PC-3 (cell line): Measurements from ENCODE around the gene PCDHGA7. TPM values are rescaled to one million over a fixed set of nuclear protein-coding genes. Genes with fewer than 3 reads are reported as not detected.

ENCODE experiments used
- ATAC-seq: fragments of 200-7000 bp; cut with Tn5 transposase; 2 replicates; pipeline ENCODE4 v1.9.1; 2020; ENCODE audit warnings: mild to moderate bottlenecking, moderate library complexity
- BruUV-seq: library from RNA; stranded (reverse); fragments of 400-500 nt; replicated peaks from 2 replicates; lab custom pipeline; 2021; lab: Mats Ljungman, UMichigan
- CTCF ChIA-PET: fragments of 300-600 bp; sonication (Branson Sonifier 250); formaldehyde crosslinking; loops from one replicate; lab custom pipeline; 2022; ENCODE audit warnings: antibody characterized with exemption; lab: Charles Lee
- POLR2A ChIA-PET: fragments of 300-600 bp; sonication (Branson Sonifier 250); formaldehyde crosslinking; loops from one replicate; lab custom pipeline; 2022; ENCODE audit warnings: antibody characterized with exemption; ENCODE audit not compliant: unreplicated experiment; lab: Charles Lee
- DNase-seq: peaks from one replicate; pipeline ENCODE4 v3.0.0-alpha.2; 2015
- H2AFZ ChIP-seq: fragments of 300-600 bp; sonication (generic); 2 replicates; pipeline ENCODE4 v1.6.0; 2016; ENCODE audit warnings: antibody characterized with exemption, low read length
- H3F3A ChIP-seq: fragments of 300-600 bp; sonication (generic); one replicate; pipeline ENCODE4 v1.6.0; 2017; ENCODE audit warnings: antibody characterized with exemption, low read length, control low read depth, mild to moderate bottlenecking; ENCODE audit not compliant: unreplicated experiment
- H3K27ac ChIP-seq: fragments of 300-600 bp; sonication (generic); 2 replicates; pipeline ENCODE4 v1.5.1; 2016; ENCODE audit warnings: mild to moderate bottlenecking, low read length
- H3K27me3 ChIP-seq: fragments of 300-600 bp; sonication (generic); 2 replicates; pipeline ENCODE4 v1.6.1; 2016; ENCODE audit warnings: low read length, mixed read lengths
- H3K36me3 ChIP-seq: fragments of 300-600 bp; sonication (generic); 2 replicates; pipeline ENCODE4 v1.6.1; 2016; ENCODE audit warnings: low read depth, mixed run types, low read length, mixed read lengths
- H3K4me1 ChIP-seq: fragments of 300-600 bp; sonication (generic); 2 replicates; pipeline ENCODE4 v1.5.1; 2016; ENCODE audit warnings: low read length; ENCODE audit not compliant: insufficient read depth
- H3K4me2 ChIP-seq: fragments of 300-600 bp; sonication (generic); 2 replicates; pipeline ENCODE4 v1.6.0; 2016; ENCODE audit warnings: low read length
- H3K4me3 ChIP-seq: fragments of 300-600 bp; sonication (generic); 2 replicates; pipeline ENCODE4 v1.5.1; 2016; ENCODE audit warnings: mild to moderate bottlenecking, low read length, mixed read lengths
- H3K79me2 ChIP-seq: fragments of 300-600 bp; sonication (generic); 2 replicates; pipeline ENCODE4 v1.6.1; 2017; ENCODE audit warnings: low read length, mixed read lengths
- H3K9ac ChIP-seq: fragments of 300-600 bp; sonication (generic); 2 replicates; pipeline ENCODE4 v1.6.0; 2016; ENCODE audit warnings: mild to moderate bottlenecking, low read length
- H3K9me2 ChIP-seq: fragments of 300-600 bp; sonication (generic); replicated peaks from 2 replicates; pipeline ENCODE4 v1.6.1; 2016; ENCODE audit warnings: mixed run types, low read length, mixed read lengths
- H3K9me3 ChIP-seq: fragments of 300-600 bp; sonication (generic); 2 replicates; pipeline ENCODE4 v1.6.1; 2016; ENCODE audit warnings: low read length, mixed read lengths
- H4K20me1 ChIP-seq: fragments of 300-600 bp; sonication (generic); 2 replicates; pipeline ENCODE4 v1.6.1; 2016; ENCODE audit warnings: low read length, mixed read lengths
- CTCF ChIP-seq: fragments of 300-600 bp; sonication (generic); conservative IDR thresholded peaks from 2 replicates; pipeline ENCODE4 v1.5.1; 2017; ENCODE audit warnings: antibody characterized with exemption, low read depth, mild to moderate bottlenecking, low read length
- EZH2 ChIP-seq: fragments of 300-600 bp; sonication (generic); IDR thresholded peaks from one replicate; pipeline ENCODE4 v1.6.1; 2017; ENCODE audit warnings: antibody characterized with exemption, mild to moderate bottlenecking, low read length; ENCODE audit not compliant: unreplicated experiment
- EZH2phosphoT487 ChIP-seq: fragments of 300-600 bp; sonication (generic); IDR thresholded peaks from 2 replicates; pipeline ENCODE4 v1.6.1; 2018; ENCODE audit warnings: mild to moderate bottlenecking, antibody characterized with exemption, low read length, borderline replicate concordance
- intact Hi-C: fragments of 100-400 bp; cut with micrococcal nuclease; formaldehyde crosslinking; loops from 2 replicates; pipeline ENCODE4 v1.9.0; 2023
- total RNA-seq: library from RNA; depleted of rRNA; stranded (reverse); fragments of >200 nt; gene quantifications from 2 replicates; pipeline ENCODE4 v1.2.3, GENCODE V29; 2014

Gene PCDHGA7
- total RNA-seq, 1 experiment from 2014 or later = 0.51 TPM

GRCh38 chr5:141362719-141363118 is 19.8 kb upstream of the PCDHGA7 start:
- H3K4me3 ChIP-seq = no peak overlapping the region
- DNase-seq (no peak), ATAC-seq (no peak)
- H2AFZ ChIP-seq = no peak overlapping the region
- H3K36me3 ChIP-seq = no peaks in the 10 kb centered on the region; the same call in 1 of the 2 replicates
- no peaks in the 10 kb centered on the region for H3F3A ChIP-seq
- no peaks in the 10 kb centered on the region; the same call in 1 of the 2 replicates for H3K9me3 ChIP-seq
- H3K27me3 ChIP-seq = no peaks in the 10 kb centered on the region
- no peak overlapping the region for H3K4me2 ChIP-seq
- H4K20me1 ChIP-seq = no peaks in the 10 kb centered on the region
- CTCF ChIA-PET = no interaction called here
- no peaks in the 10 kb centered on the region for H3K9me2 ChIP-seq
- no TSS peak for BruUV-seq
- 0 out of 2 replicates have a peak, but pooled peaks cover 3% of the 10 kb centered on the region for H3K4me1 ChIP-seq
- POLR2A ChIA-PET = no interaction called here
- no peaks in the 10 kb centered on the region for H3K79me2 ChIP-seq
- TF ChIP-seq EZH2phosphoT487 = no peak
- TF ChIP-seq CTCF = no peak
- TF ChIP-seq EZH2 = no peak
- H3K27ac ChIP-seq = no peak overlapping the region
- intact Hi-C loops = loop anchor here (5.0 kb wide), 1 partner anchor 270 kb away; the partner anchor contains the start of gene PCDHB2
- no peak overlapping the region for H3K9ac ChIP-seq

GRCh38 chr5:141363952-141364660 is 18.4 kb upstream of the PCDHGA7 start, which contains the start of gene PCDHGA5:
TSS of gene PCDHGA5 (plus strand) at chr5:141364162. CDS start at chr5:141364331, 169 bp downstream.
- H3K4me3 ChIP-seq = peak within 1 kb of the TSS; percentile 64
- H3K9me3 ChIP-seq = no peaks in the 10 kb centered on the region; the same call in 1 of the 2 replicates
- ATAC-seq (peak; percentile 83), DNase-seq (peak; percentile 45)
- H3K4me1 ChIP-seq = 0 out of 2 replicates have a peak, but pooled peaks cover 3% of the 10 kb centered on the region
- peak within 1 kb of the TSS; percentile 17; the same call in 1 of the 2 replicates for H3K9ac ChIP-seq
- H3K27me3 ChIP-seq = no peaks in the 10 kb centered on the region
- no peaks in the 10 kb centered on the region for H3K9me2 ChIP-seq
- ChIA-PET POLR2A (no interaction called here), CTCF (interaction anchor here (0.6 to 1.4 kb wide), 9 partner anchors 33 to 203 kb away, joined by 3 to 10 read pairs (median 5); partner anchors contain the start of gene PCDHB9)
- H3K27ac ChIP-seq = no peak within 1 kb of the TSS
- TF ChIP-seq EZH2 (no peak), EZH2phosphoT487 (no peak), CTCF (peak; percentile 53)
- no peaks in the 10 kb centered on the region for H3F3A ChIP-seq
- BruUV-seq = TSS peak; percentile 39
- peak within 1 kb of the TSS; percentile 66 for H3K4me2 ChIP-seq
- H3K79me2 ChIP-seq = no peaks in the 10 kb centered on the region
- H2AFZ ChIP-seq = peak within 1 kb of the TSS; percentile 75
- intact Hi-C loops = loop anchor here (1.0 to 5.0 kb wide), 3 partner anchors 33 to 272 kb away; partner anchors contain the start of genes PCDHB2 and PCDHGB5
- H3K36me3 ChIP-seq = no peaks in the 10 kb centered on the region; the same call in 1 of the 2 replicates
- H4K20me1 ChIP-seq = no peaks in the 10 kb centered on the region
